ENCODE measurements around the gene RAPGEF2.
"Not testable (repeated sequence)": the region's sequence is repeated elsewhere in the genome, so short reads cannot be mapped to it uniquely, and the experiment has no call there.

The RAPGEF2 gene
- 86.3 to 98.5 (median 91.2) reads per million in 3 donors for total RNA-seq

GRCh38 chr4:159102622-159103383, at the start of gene RAPGEF2:
Gene RAPGEF2, plus strand, starts transcription at chr4:159103079. Its CDS starts 1,084 bp downstream, at chr4:159104163.
- DNase-seq, result peak; percentile 78 to 83 (median 79)
- Histone ChIP-seq H3K4me1 (ENCODE audit: control insufficient read depth, insufficient read depth, low read length, poor library complexity, severe bottlenecking) (peaks cover 5% of the 10 kb centered on the region), H3K4me3 (ENCODE audit: insufficient read depth, low read depth, low read length, poor library complexity, severe bottlenecking) (peak within 1 kb of the TSS; percentile 82), H3K36me3 (ENCODE audit: control insufficient read depth, insufficient read depth, low read length) (no peaks in the 10 kb centered on the region), H3K27ac (ENCODE audit: insufficient read depth, low read length, poor library complexity, severe bottlenecking) (peak within 1 kb of the TSS; percentile 78), H3K9me3 (ENCODE audit: control insufficient read depth, low read length) (no peaks in the 10 kb centered on the region), H3K27me3 (replicated peaks; ENCODE audit: control insufficient read depth, insufficient read depth, low read length, poor library complexity, severe bottlenecking) (no peaks in the 10 kb centered on the region)

- Histone ChIP-seq H3K4me3 (ENCODE audit: insufficient read depth, low read depth, low read length, poor library complexity, severe bottlenecking) (no peak overlapping the region), H3K9me3 (ENCODE audit: control insufficient read depth, low read length) (no peaks in the 10 kb centered on the region), H3K36me3 (ENCODE audit: control insufficient read depth, insufficient read depth, low read length) (no peaks in the 10 kb centered on the region), H3K4me1 (ENCODE audit: control insufficient read depth, insufficient read depth, low read length, poor library complexity, severe bottlenecking) (no peaks in the 10 kb centered on the region), H3K27me3 (replicated peaks; ENCODE audit: control insufficient read depth, insufficient read depth, low read length, poor library complexity, severe bottlenecking) (no peaks in the 10 kb centered on the region), H3K27ac (ENCODE audit: insufficient read depth, low read length, poor library complexity, severe bottlenecking) (no peak overlapping the region)
- no peak for DNase-seq
Observed at GRCh38 chr4:159055833-159056232, 47.0 kb upstream of the RAPGEF2 start.

- no peaks in the 10 kb centered on the region for H3K36me3 ChIP-seq (ENCODE audit: control insufficient read depth, insufficient read depth, low read length)
Observed at GRCh38 chr4:159060161-159060560, 42.7 kb upstream of the RAPGEF2 start.

DNA sequence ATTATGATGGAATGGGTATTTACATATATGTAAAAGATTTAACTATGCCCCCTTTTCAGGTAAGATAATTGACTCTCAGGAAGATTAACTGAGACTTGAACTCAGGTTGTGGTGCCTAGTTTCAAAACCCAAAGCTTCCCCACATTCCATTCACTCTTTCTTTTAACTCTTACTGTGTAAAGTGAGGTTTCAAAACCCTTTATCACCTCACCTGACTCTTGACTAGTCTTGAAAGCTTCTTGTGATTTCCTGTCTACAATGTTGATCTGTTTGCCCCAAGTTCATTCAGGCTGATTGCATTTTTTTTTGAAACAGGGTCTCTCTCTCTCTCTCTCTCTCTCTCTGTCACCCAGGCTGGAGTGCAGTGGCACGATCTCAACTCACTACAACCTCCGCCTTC, 40.5 kb upstream of the RAPGEF2 start:
- Histone ChIP-seq H3K4me3 (ENCODE audit: insufficient read depth, low read depth, low read length, poor library complexity, severe bottlenecking) (no peak overlapping the region), H3K36me3 (ENCODE audit: control insufficient read depth, insufficient read depth, low read length) (no peaks in the 10 kb centered on the region), H3K4me1 (ENCODE audit: control insufficient read depth, insufficient read depth, low read length, poor library complexity, severe bottlenecking) (no peaks in the 10 kb centered on the region), H3K27me3 (replicated peaks; ENCODE audit: control insufficient read depth, insufficient read depth, low read length, poor library complexity, severe bottlenecking) (no peaks in the 10 kb centered on the region), H3K27ac (ENCODE audit: insufficient read depth, low read length, poor library complexity, severe bottlenecking) (no peak overlapping the region), H3K9me3 (ENCODE audit: control insufficient read depth, low read length) (no peaks in the 10 kb centered on the region)
- no peak for DNase-seq

More at GRCh38 chr4:159060161-159060560, 42.7 kb upstream of the RAPGEF2 start:
- Histone ChIP-seq H3K27ac (ENCODE audit: insufficient read depth, low read length, poor library complexity, severe bottlenecking) (no peak overlapping the region), H3K4me3 (ENCODE audit: insufficient read depth, low read depth, low read length, poor library complexity, severe bottlenecking) (no peak overlapping the region), H3K9me3 (ENCODE audit: control insufficient read depth, low read length) (no peaks in the 10 kb centered on the region), H3K4me1 (ENCODE audit: control insufficient read depth, insufficient read depth, low read length, poor library complexity, severe bottlenecking) (no peaks in the 10 kb centered on the region), H3K27me3 (replicated peaks; ENCODE audit: control insufficient read depth, insufficient read depth, low read length, poor library complexity, severe bottlenecking) (no peaks in the 10 kb centered on the region)
- DNase-seq, result no peak

GRCh38 chr4:159065513-159066240, 37.2 kb upstream of the RAPGEF2 start:
- Histone ChIP-seq H3K4me1 (ENCODE audit: control insufficient read depth, insufficient read depth, low read length, poor library complexity, severe bottlenecking) (no peaks in the 10 kb centered on the region), H3K27me3 (replicated peaks; ENCODE audit: control insufficient read depth, insufficient read depth, low read length, poor library complexity, severe bottlenecking) (no peaks in the 10 kb centered on the region), H3K9me3 (ENCODE audit: control insufficient read depth, low read length) (no peaks in the 10 kb centered on the region), H3K36me3 (ENCODE audit: control insufficient read depth, insufficient read depth, low read length) (no peaks in the 10 kb centered on the region), H3K4me3 (ENCODE audit: insufficient read depth, low read depth, low read length, poor library complexity, severe bottlenecking) (no peak overlapping the region), H3K27ac (ENCODE audit: insufficient read depth, low read length, poor library complexity, severe bottlenecking) (no peak overlapping the region)
- no peak for DNase-seq

- H3K27me3 ChIP-seq (replicated peaks; ENCODE audit: control insufficient read depth, insufficient read depth, low read length, poor library complexity, severe bottlenecking); H3K36me3 ChIP-seq (ENCODE audit: control insufficient read depth, insufficient read depth, low read length); H3K27ac ChIP-seq (ENCODE audit: insufficient read depth, low read length, poor library complexity, severe bottlenecking): not testable (repeated sequence)
Observed at GRCh38 chr4:159068139-159068538, 34.7 kb upstream of the RAPGEF2 start.

DNA sequence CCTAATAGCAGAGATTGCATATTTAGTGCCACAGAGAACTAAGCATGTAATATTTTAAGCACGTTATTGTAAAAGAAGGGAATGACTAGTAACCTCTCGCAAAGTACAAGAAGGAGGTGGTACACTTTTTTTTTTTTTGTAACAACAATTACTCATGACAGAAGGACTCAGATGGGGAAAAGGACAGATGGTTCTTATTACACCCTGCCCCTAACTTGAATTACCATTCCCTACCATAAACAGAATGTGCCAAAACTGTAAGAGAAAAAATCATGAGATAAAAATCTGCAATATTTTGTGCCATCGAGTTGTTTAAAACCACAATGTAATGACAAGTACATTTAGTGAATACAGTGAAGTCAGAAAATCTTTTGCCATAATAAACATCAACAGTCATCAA, 33.0 kb upstream of the RAPGEF2 start:
- Histone ChIP-seq H3K27ac (ENCODE audit: insufficient read depth, low read length, poor library complexity, severe bottlenecking) (no peak overlapping the region), H3K9me3 (ENCODE audit: control insufficient read depth, low read length) (no peaks in the 10 kb centered on the region), H3K4me1 (ENCODE audit: control insufficient read depth, insufficient read depth, low read length, poor library complexity, severe bottlenecking) (no peaks in the 10 kb centered on the region), H3K27me3 (replicated peaks; ENCODE audit: control insufficient read depth, insufficient read depth, low read length, poor library complexity, severe bottlenecking) (no peaks in the 10 kb centered on the region), H3K4me3 (ENCODE audit: insufficient read depth, low read depth, low read length, poor library complexity, severe bottlenecking) (no peak overlapping the region), H3K36me3 (ENCODE audit: control insufficient read depth, insufficient read depth, low read length) (no peaks in the 10 kb centered on the region)
- no peak for DNase-seq

More at GRCh38 chr4:159068139-159068538, 34.7 kb upstream of the RAPGEF2 start:
- not testable (repeated sequence) for DNase-seq; H3K4me3 ChIP-seq (ENCODE audit: insufficient read depth, low read depth, low read length, poor library complexity, severe bottlenecking); H3K9me3 ChIP-seq (ENCODE audit: control insufficient read depth, low read length); H3K4me1 ChIP-seq (ENCODE audit: control insufficient read depth, insufficient read depth, low read length, poor library complexity, severe bottlenecking)

DNA sequence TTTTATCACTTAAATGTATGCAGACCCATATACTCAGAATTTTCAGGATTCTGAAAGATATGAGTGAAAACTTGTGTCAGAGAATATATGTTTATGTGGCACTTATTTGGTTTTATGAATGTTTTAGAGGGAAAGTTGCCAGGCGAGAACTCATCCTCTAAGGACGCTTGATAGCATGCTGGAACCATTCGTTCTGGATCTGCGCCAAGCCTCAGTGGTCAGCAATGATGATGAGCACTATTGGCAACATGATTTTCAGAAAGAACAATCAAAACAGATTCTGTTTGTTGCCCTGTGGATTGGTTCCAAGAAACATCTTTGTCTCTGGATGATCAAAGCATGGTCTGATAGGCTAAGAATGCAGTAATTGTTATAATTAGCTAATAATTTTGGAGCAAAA, 32.1 kb upstream of the RAPGEF2 start:
- Histone ChIP-seq H3K27me3 (replicated peaks; ENCODE audit: control insufficient read depth, insufficient read depth, low read length, poor library complexity, severe bottlenecking) (no peaks in the 10 kb centered on the region), H3K36me3 (ENCODE audit: control insufficient read depth, insufficient read depth, low read length) (no peaks in the 10 kb centered on the region), H3K27ac (ENCODE audit: insufficient read depth, low read length, poor library complexity, severe bottlenecking) (no peak overlapping the region), H3K9me3 (ENCODE audit: control insufficient read depth, low read length) (no peaks in the 10 kb centered on the region), H3K4me1 (ENCODE audit: control insufficient read depth, insufficient read depth, low read length, poor library complexity, severe bottlenecking) (no peaks in the 10 kb centered on the region), H3K4me3 (ENCODE audit: insufficient read depth, low read depth, low read length, poor library complexity, severe bottlenecking) (no peak overlapping the region)
- DNase-seq, result no peak

DNA sequence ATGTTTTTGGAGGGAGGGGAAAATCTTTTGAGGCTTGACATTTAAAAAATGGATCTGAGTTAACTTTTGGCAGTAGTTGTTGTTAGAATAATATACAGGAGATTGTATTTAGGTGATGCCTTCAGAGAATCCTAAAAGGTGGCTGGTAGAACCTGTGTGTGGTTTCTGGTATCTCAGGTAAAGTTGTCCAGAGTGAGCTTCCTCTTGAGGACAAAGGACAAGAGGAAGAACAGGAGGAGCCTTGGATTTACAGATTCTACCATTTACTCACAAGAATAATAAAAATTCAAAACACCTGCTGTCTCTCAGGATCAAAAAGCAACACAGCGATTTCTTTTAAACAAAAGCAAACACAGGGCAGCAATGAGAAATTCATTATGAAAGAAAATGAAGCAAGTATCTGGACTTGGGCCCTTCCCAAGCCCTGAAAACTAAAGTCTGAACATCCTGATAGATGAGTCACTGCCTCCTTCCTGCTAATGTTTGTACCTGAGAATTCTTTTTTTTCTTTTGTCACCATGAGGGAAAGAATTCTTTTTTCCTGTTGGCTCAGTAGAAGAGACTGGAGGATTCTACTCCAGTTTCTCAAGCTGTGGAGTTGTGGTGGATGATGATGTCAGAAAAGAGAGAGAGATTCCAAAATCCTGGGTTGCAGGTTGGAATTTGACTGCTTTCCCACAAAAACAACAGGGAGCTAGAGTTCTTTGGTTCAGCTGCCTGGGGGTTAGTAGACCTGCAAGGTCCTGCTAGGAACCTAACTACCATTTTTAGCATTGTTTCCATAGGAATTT, 31.5 kb upstream of the RAPGEF2 start:
- no peak for DNase-seq
- Histone ChIP-seq H3K27me3 (replicated peaks; ENCODE audit: control insufficient read depth, insufficient read depth, low read length, poor library complexity, severe bottlenecking) (no peaks in the 10 kb centered on the region), H3K4me1 (ENCODE audit: control insufficient read depth, insufficient read depth, low read length, poor library complexity, severe bottlenecking) (no peaks in the 10 kb centered on the region), H3K36me3 (ENCODE audit: control insufficient read depth, insufficient read depth, low read length) (no peaks in the 10 kb centered on the region), H3K27ac (ENCODE audit: insufficient read depth, low read length, poor library complexity, severe bottlenecking) (no peak overlapping the region), H3K4me3 (ENCODE audit: insufficient read depth, low read depth, low read length, poor library complexity, severe bottlenecking) (no peak overlapping the region), H3K9me3 (ENCODE audit: control insufficient read depth, low read length) (no peaks in the 10 kb centered on the region)
